Prostate gland (tissue), 2 donors: ENCODE results near the gene TPRG1L. TPM values are rescaled to one million over a fixed set of nuclear protein-coding genes. Genes with fewer than 3 reads are reported as not detected.

Source experiments
- DNase-seq: peaks from one replicate; pipeline ENCODE4 v3.0.0-alpha.2; 2019; ENCODE audit warnings: low spot score
- H3K27ac ChIP-seq, 2 donors: fragments of 200-600 bp; sonication (generic); 2 replicates each; pipeline ENCODE4 v1.5.1; 2017 to 2019
- H3K27me3 ChIP-seq: fragments of 200-600 bp; sonication (generic); replicated peaks from 2 replicates; pipeline ENCODE4 v1.5.1; 2019; ENCODE audit not compliant: insufficient read depth
- H3K36me3 ChIP-seq, 2 donors: fragments of 200-600 bp; sonication (generic); 1 replicate in 1 of 2; 2 replicates in 1 of 2; pipeline versions ENCODE4 v1.5.1 to v1.8.1; 2017 to 2019
- H3K4me1 ChIP-seq: fragments of 200-600 bp; sonication (generic); replicated peaks from 2 replicates; pipeline ENCODE4 v1.5.1; 2019
- H3K4me3 ChIP-seq, 2 donors: fragments of 200-600 bp; sonication (generic); 2 replicates each; pipeline ENCODE4 v1.5.1; 2017 to 2019
- H3K9me3 ChIP-seq: fragments of 200-600 bp; sonication (generic); 2 replicates; pipeline ENCODE4 v1.5.1; 2017
- POLR2A ChIP-seq: fragments of 450-650 bp; IDR thresholded peaks from one replicate; pipeline ENCODE4 v1.6.1; 2016; ENCODE audit warnings: antibody characterized with exemption, mild to moderate bottlenecking
- POLR2AphosphoS5 ChIP-seq: sonication (generic); formaldehyde crosslinking; IDR thresholded peaks from one replicate; pipeline ENCODE4 v1.6.1; 2017; ENCODE audit warnings: antibody characterized with exemption
- whole genome bisulfite sequencing: methylation state at CpG from one replicate; pipeline ENCODE4 v1.1.5; 2018; 5-methylcytosine and 5-hydroxymethylcytosine counted together
- intact Hi-C: fragments of 100-400 bp; cut with DNase I; formaldehyde crosslinking; loops from one replicate; pipeline ENCODE4 v1.14.2; 2022
- total RNA-seq, 2 donors: library from RNA; depleted of rRNA; stranded (reverse); fragments of >200 nt; gene quantifications; one replicate each; pipeline ENCODE4 v1.1.0, GENCODE V29; 2016
- TF ChIP-seq, protein P1 (sequence below), 4 experiments: fragments of 200-600 bp in 2 of 4; fragments of 450-650 bp in 2 of 4; sonication (generic) in 2 of 4; IDR thresholded peaks; 1 replicate in 3 of 4; 2 replicates in 1 of 4; pipeline ENCODE4 v1.5.1; 2016 to 2019; ENCODE audit warnings: antibody characterized with exemption in 4 of 4, mild to moderate bottlenecking in 2 of 4, moderate library complexity in 2 of 4

The TPRG1L gene
- total RNA-seq, 2 donors from 2014 or later = 26.4 to 35.0 TPM

DNA sequence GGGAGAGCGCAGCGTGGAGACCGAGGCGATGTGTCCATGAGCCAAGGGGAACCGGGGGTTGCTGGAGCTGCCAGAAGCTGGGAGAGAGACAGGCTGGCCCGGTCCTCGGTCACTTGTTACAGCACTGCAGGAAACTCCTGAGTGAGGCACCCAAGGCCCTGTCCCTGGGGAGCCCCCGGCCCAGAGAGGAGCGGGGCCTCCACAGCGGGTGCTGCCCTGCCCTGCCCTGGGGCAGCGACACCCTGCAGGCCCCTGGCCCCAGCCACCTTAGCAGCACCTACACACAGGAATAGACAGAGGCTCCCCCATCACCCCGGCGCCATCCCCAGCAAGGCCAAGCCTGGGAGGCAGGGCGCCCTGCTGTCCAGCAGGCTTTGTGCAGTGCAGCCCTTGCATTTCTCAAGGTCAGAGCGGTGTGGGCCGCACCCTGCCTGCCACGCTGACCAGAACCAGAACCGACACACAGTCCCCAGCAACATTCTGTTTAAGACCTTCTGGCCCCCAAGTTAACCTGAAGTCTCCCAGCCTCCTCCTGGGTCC is 6.9 kb upstream of the TPRG1L start:
- 85% methylated on average over 18 of the region's 18 CpGs for WGBS
- no peaks in the 10 kb centered on the region for H3K9me3 ChIP-seq
- peaks cover 2% of the 10 kb centered on the region for H3K4me1 ChIP-seq
- intact Hi-C loops = loop anchor here (2.0 kb wide), 1 partner anchor 127 kb away; no protein-coding TSS in a partner anchor
- H3K4me3 ChIP-seq = no peak overlapping the region
- no peaks in the 10 kb centered on the region for H3K27me3 ChIP-seq
- no peak for TF ChIP-seq POLR2AphosphoS5
- no peak for TF ChIP-seq POLR2A
- TF ChIP-seq, protein P1, sequence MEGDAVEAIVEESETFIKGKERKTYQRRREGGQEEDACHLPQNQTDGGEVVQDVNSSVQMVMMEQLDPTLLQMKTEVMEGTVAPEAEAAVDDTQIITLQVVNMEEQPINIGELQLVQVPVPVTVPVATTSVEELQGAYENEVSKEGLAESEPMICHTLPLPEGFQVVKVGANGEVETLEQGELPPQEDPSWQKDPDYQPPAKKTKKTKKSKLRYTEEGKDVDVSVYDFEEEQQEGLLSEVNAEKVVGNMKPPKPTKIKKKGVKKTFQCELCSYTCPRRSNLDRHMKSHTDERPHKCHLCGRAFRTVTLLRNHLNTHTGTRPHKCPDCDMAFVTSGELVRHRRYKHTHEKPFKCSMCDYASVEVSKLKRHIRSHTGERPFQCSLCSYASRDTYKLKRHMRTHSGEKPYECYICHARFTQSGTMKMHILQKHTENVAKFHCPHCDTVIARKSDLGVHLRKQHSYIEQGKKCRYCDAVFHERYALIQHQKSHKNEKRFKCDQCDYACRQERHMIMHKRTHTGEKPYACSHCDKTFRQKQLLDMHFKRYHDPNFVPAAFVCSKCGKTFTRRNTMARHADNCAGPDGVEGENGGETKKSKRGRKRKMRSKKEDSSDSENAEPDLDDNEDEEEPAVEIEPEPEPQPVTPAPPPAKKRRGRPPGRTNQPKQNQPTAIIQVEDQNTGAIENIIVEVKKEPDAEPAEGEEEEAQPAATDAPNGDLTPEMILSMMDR (IDR thresholded peaks at IDR 0.05) = no peak
- no peaks in the 10 kb centered on the region for H3K36me3 ChIP-seq
- no peak for DNase-seq
- no peak overlapping the region for H3K27ac ChIP-seq

GRCh38 chr1:3618531-3618880 is 6.3 kb upstream of the TPRG1L start:
- Histone ChIP-seq H3K4me3 (no peak overlapping the region), H3K4me1 (peaks cover 9% of the 10 kb centered on the region), H3K9me3 (no peaks in the 10 kb centered on the region), H3K27ac (no peak overlapping the region), H3K36me3 (no peaks in the 10 kb centered on the region), H3K27me3 (no peaks in the 10 kb centered on the region)
- no peak for DNase-seq
- WGBS = 63% methylated on average over 9 of the region's 9 CpGs
- intact Hi-C loops = loop anchor here (2.0 kb wide), 1 partner anchor 128 kb away; no protein-coding TSS in a partner anchor
- TF ChIP-seq POLR2AphosphoS5 (no peak), POLR2A (no peak)
- TF ChIP-seq, protein P1 (IDR thresholded peaks at IDR 0.05) = no peak

- no peaks in the 10 kb centered on the region for H3K36me3 ChIP-seq
- peaks cover 14% of the 10 kb centered on the region for H3K4me1 ChIP-seq
- peak; percentile 60 for TF ChIP-seq POLR2AphosphoS5
- TF ChIP-seq POLR2A = no peak
- TF ChIP-seq, protein P1 (IDR thresholded peaks at IDR 0.05) = peak; percentile 68 to 90 (median 90)
- intact Hi-C loops = loop anchor here (2.0 kb wide), 1 partner anchor 128 kb away; no protein-coding TSS in a partner anchor
- no peaks in the 10 kb centered on the region for H3K27me3 ChIP-seq
- 30% methylated on average over 18 of the region's 21 CpGs for WGBS
- H3K4me3 ChIP-seq = no peak overlapping the region
- DNase-seq = peak; percentile 78
- H3K27ac ChIP-seq = no peak overlapping the region
- H3K9me3 ChIP-seq = no peaks in the 10 kb centered on the region
Observed at GRCh38 chr1:3618881-3619671, 5.7 kb upstream of the TPRG1L start.

DNA sequence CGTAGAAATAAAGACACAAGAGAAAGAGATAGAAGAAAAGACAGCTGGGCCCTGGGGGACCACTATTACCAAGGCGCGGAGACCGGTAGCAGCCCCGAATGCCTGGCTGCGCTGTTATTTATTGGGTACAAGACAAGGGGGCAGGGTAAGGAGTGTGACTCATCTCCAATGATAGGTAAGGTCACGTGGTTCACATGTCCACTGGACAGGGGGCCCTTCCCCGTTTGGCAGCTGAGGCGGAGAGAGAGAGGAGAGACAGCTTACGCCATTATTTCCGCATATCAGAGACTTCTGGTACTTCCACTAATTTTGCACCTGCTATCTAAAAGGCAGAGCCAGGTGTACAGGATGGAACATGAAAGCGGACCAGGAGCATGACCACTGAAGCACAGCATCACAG is 4.1 kb upstream of the TPRG1L start:
- intact Hi-C loops = loop anchor here (2.0 kb wide), 1 partner anchor 168 kb away; no protein-coding TSS in a partner anchor
- peaks cover 15% of the 10 kb centered on the region for H3K4me1 ChIP-seq
- H3K27me3 ChIP-seq = no peaks in the 10 kb centered on the region
- H3K4me3 ChIP-seq = no peak overlapping the region
- no peak for DNase-seq
- TF ChIP-seq POLR2A = no peak
- TF ChIP-seq, protein P1 (IDR thresholded peaks at IDR 0.05) = no peak
- no peak for TF ChIP-seq POLR2AphosphoS5
- no peaks in the 10 kb centered on the region for H3K9me3 ChIP-seq
- H3K36me3 ChIP-seq = no peaks in the 10 kb centered on the region
- H3K27ac ChIP-seq = no peak overlapping the region
- 86% methylated on average over 12 of the region's 12 CpGs for WGBS
